ENCODE measurements around the gene USP3. TPM values are rescaled to one million over a fixed set of nuclear protein-coding genes. Genes with fewer than 3 reads are reported as not detected.
A peak's percentile ranks its signal among the peaks of the same experiment; 100 is the strongest.

USP3 gene
- total and polyA plus RNA-seq, 10 of the 15 experiments (the other 5 are each of a cell fraction or from before 2014, with no cell fraction given), result 23.8 to 64.5 (median 50.3) TPM

DNA sequence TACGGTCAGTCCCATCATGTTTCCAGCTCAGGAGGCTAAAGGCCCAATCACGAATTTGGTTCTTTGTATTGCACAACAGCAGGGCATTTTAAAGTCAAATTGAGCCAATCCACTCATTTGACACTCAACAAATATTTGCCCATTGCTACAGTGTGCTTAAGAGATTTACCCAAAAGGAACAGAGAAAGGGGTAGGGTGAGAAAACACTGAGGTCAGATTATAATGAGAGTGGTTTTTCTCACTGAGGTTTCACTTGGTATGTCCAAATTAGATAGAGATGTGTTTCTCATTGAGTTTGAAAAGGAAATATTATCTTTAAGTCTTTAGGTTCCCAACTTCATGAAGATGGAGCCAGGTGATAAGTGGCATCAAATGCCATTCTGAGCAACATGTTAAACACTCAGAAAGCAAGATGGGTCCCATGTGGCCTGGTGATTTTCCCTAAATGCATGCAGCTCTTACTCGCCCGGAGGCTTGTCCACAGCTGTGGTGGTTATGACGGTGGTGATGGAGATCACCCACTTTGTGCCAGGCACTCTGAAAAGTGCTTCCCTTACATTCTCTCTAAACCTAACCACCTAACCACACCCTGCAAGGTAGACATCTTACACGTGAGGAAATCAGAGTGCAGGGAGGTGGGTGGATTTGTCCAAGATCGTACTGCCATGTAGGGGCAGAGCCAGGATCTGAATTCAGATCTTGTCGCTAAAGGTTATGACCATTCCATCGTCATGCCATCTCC lies 31.2 kb upstream of the USP3 start (continued):
- TF ChIP-seq, protein P1, sequence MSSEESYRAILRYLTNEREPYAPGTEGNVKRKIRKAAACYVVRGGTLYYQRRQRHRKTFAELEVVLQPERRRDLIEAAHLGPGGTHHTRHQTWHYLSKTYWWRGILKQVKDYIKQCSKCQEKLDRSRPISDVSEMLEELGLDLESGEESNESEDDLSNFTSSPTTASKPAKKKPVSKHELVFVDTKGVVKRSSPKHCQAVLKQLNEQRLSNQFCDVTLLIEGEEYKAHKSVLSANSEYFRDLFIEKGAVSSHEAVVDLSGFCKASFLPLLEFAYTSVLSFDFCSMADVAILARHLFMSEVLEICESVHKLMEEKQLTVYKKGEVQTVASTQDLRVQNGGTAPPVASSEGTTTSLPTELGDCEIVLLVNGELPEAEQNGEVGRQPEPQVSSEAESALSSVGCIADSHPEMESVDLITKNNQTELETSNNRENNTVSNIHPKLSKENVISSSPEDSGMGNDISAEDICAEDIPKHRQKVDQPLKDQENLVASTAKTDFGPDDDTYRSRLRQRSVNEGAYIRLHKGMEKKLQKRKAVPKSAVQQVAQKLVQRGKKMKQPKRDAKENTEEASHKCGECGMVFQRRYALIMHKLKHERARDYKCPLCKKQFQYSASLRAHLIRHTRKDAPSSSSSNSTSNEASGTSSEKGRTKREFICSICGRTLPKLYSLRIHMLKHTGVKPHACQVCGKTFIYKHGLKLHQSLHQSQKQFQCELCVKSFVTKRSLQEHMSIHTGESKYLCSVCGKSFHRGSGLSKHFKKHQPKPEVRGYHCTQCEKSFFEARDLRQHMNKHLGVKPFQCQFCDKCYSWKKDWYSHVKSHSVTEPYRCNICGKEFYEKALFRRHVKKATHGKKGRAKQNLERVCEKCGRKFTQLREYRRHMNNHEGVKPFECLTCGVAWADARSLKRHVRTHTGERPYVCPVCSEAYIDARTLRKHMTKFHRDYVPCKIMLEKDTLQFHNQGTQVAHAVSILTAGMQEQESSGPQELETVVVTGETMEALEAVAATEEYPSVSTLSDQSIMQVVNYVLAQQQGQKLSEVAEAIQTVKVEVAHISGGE (CRISPR knock-in tag; IDR thresholded peaks at IDR 0.05), result no peak
- TF ChIP-seq GABPA (IDR thresholded peaks at IDR 0.05; ENCODE audit: low read depth) (no peak), HCFC1 (IDR thresholded peaks at IDR 0.05; ENCODE audit: low read length) (no peak), SMARCA5 (IDR thresholded peaks at IDR 0.05) (0 out of 2 replicates have a peak, but pooled peaks have one; percentile 87), ATF7 (IDR thresholded peaks at IDR 0.05; ENCODE audit: low read depth) (peak; percentile 86), KAT2A (conservative IDR thresholded peaks at IDR 0.05; ENCODE audit: control insufficient read depth, low read depth, low read length) (no peak), CBFB (IDR thresholded peaks at IDR 0.05; ENCODE audit: low read depth) (0 out of 2 replicates have a peak, but pooled peaks have one; percentile 34), CBX5 (IDR thresholded peaks at IDR 0.05; ENCODE audit: low read depth) (no peak), PAX5 (IDR thresholded peaks at IDR 0.05; ENCODE audit: borderline replicate concordance, low read depth, low read length) (0 out of 2 replicates have a peak, but pooled peaks have one; percentile 3), MEF2B (IDR thresholded peaks at IDR 0.05; ENCODE audit: partially characterized antibody, poor library complexity, severe bottlenecking) (peak; percentile 87), SPI1 (IDR thresholded peaks at IDR 0.05; ENCODE audit: borderline replicate concordance, insufficient read depth, low read depth, low read length) (peak; percentile 45; the same call in 1 of the 2 replicates), RB1 (IDR thresholded peaks at IDR 0.05; ENCODE audit: borderline replicate concordance) (0 out of 2 replicates have a peak, but pooled peaks have one; percentile 16), SIX5 (IDR thresholded peaks at IDR 0.05; ENCODE audit: low read depth, low read length, severe bottlenecking) (no peak)
- TF ChIP-seq, protein P2, sequence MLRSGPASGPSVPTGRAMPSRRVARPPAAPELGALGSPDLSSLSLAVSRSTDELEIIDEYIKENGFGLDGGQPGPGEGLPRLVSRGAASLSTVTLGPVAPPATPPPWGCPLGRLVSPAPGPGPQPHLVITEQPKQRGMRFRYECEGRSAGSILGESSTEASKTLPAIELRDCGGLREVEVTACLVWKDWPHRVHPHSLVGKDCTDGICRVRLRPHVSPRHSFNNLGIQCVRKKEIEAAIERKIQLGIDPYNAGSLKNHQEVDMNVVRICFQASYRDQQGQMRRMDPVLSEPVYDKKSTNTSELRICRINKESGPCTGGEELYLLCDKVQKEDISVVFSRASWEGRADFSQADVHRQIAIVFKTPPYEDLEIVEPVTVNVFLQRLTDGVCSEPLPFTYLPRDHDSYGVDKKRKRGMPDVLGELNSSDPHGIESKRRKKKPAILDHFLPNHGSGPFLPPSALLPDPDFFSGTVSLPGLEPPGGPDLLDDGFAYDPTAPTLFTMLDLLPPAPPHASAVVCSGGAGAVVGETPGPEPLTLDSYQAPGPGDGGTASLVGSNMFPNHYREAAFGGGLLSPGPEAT (IDR thresholded peaks at IDR 0.05; ENCODE audit: low read depth), result peak; percentile 63; the same call in 1 of the 2 replicates
- TF ChIP-seq, protein P3, sequence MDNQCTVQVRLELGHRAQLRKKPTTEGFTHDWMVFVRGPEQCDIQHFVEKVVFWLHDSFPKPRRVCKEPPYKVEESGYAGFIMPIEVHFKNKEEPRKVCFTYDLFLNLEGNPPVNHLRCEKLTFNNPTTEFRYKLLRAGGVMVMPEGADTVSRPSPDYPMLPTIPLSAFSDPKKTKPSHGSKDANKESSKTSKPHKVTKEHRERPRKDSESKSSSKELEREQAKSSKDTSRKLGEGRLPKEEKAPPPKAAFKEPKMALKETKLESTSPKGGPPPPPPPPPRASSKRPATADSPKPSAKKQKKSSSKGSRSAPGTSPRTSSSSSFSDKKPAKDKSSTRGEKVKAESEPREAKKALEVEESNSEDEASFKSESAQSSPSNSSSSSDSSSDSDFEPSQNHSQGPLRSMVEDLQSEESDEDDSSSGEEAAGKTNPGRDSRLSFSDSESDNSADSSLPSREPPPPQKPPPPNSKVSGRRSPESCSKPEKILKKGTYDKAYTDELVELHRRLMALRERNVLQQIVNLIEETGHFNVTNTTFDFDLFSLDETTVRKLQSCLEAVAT (IDR thresholded peaks at IDR 0.05), result 0 out of 2 replicates have a peak, but pooled peaks have one; percentile 15
- TF ChIP-seq, protein P4, sequence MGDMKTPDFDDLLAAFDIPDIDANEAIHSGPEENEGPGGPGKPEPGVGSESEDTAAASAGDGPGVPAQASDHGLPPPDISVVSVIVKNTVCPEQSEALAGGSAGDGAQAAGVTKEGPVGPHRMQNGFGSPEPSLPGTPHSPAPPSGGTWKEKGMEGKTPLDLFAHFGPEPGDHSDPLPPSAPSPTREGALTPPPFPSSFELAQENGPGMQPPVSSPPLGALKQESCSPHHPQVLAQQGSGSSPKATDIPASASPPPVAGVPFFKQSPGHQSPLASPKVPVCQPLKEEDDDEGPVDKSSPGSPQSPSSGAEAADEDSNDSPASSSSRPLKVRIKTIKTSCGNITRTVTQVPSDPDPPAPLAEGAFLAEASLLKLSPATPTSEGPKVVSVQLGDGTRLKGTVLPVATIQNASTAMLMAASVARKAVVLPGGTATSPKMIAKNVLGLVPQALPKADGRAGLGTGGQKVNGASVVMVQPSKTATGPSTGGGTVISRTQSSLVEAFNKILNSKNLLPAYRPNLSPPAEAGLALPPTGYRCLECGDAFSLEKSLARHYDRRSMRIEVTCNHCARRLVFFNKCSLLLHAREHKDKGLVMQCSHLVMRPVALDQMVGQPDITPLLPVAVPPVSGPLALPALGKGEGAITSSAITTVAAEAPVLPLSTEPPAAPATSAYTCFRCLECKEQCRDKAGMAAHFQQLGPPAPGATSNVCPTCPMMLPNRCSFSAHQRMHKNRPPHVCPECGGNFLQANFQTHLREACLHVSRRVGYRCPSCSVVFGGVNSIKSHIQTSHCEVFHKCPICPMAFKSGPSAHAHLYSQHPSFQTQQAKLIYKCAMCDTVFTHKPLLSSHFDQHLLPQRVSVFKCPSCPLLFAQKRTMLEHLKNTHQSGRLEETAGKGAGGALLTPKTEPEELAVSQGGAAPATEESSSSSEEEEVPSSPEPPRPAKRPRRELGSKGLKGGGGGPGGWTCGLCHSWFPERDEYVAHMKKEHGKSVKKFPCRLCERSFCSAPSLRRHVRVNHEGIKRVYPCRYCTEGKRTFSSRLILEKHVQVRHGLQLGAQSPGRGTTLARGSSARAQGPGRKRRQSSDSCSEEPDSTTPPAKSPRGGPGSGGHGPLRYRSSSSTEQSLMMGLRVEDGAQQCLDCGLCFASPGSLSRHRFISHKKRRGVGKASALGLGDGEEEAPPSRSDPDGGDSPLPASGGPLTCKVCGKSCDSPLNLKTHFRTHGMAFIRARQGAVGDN (IDR thresholded peaks at IDR 0.05), result peak; percentile 82
